GM12878 (cell line): ENCODE measurements around the gene NAV3.

Source experiments
- BMI1 ChIP-seq: fragments of 450-650 bp; IDR thresholded peaks from 2 replicates; pipeline ENCODE4 v1.6.1; 2016; ENCODE audit warnings: mild to moderate bottlenecking, moderate library complexity, borderline replicate concordance
- CTCF ChIP-seq, 3 experiments: IDR thresholded peaks in 2 of 3; conservative IDR thresholded peaks in 1 of 3; 2 replicates each; pipeline ENCODE4 v1.5.1; 2011; ENCODE audit warnings: low read depth in 3 of 3, low read length in 3 of 3, mild to moderate bottlenecking in 3 of 3, control low read depth in 2 of 3, moderate library complexity in 2 of 3, inconsistent platforms in 1 of 3, mixed read lengths in 1 of 3; ENCODE audit not compliant: control insufficient read depth in 2 of 3, insufficient read depth in 1 of 3; ENCODE audit errors: extremely low read depth in 1 of 3
- EP300 ChIP-seq, 2 experiments: fragments of 150-350 bp in 1 of 2; IDR thresholded peaks; 2 replicates each; pipeline ENCODE4 v1.6.1; 2011 to 2012; ENCODE audit warnings: low read depth in 2 of 2, low read length in 2 of 2, borderline replicate concordance in 1 of 2, improper control_type of control experiment in 1 of 2, inconsistent platforms in 1 of 2; ENCODE audit not compliant: control insufficient read depth in 1 of 2
- EZH2 ChIP-seq: IDR thresholded peaks from 2 replicates; pipeline ENCODE4 v1.6.1; 2012; ENCODE audit warnings: low read depth, mild to moderate bottlenecking, control low read depth, inconsistent platforms, low read length, borderline replicate concordance; ENCODE audit not compliant: control insufficient read depth
- IRF3 ChIP-seq: fragments of 450-650 bp; IDR thresholded peaks from 2 replicates; pipeline ENCODE4 v1.6.1; 2014; ENCODE audit warnings: mild to moderate bottlenecking
- MYC ChIP-seq: IDR thresholded peaks from 2 replicates; pipeline ENCODE4 v1.6.1; 2011; ENCODE audit warnings: mild to moderate bottlenecking, low read length, moderate library complexity, inconsistent platforms; ENCODE audit not compliant: insufficient read depth, insufficient replicate concordance, insufficient read length, severe bottlenecking
- NR2C2 ChIP-seq: IDR thresholded peaks from 2 replicates; pipeline ENCODE4 v1.6.1; 2011; ENCODE audit warnings: borderline replicate concordance, low read depth; ENCODE audit not compliant: control insufficient read depth, insufficient read length
- PML ChIP-seq: IDR thresholded peaks from 2 replicates; pipeline ENCODE4 v1.6.1; 2012; ENCODE audit warnings: low read length, inconsistent platforms
- POLR2A ChIP-seq: IDR thresholded peaks from 2 replicates; pipeline ENCODE4 v1.6.1; 2011; ENCODE audit warnings: low read depth, mild to moderate bottlenecking, low read length
- POLR2AphosphoS2 ChIP-seq: IDR thresholded peaks from 2 replicates; pipeline ENCODE4 v1.6.1; 2011; ENCODE audit warnings: low read depth, mild to moderate bottlenecking, low read length, improper control_type of control experiment, moderate library complexity
- RB1 ChIP-seq: fragments of 450-650 bp; formaldehyde crosslinking; IDR thresholded peaks from 2 replicates; pipeline ENCODE4 v1.6.1; 2017; ENCODE audit warnings: mild to moderate bottlenecking, borderline replicate concordance
- REST ChIP-seq: IDR thresholded peaks from 2 replicates; pipeline ENCODE4 v1.6.1; 2012; ENCODE audit warnings: mild to moderate bottlenecking, low read depth, low read length
- RFX5 ChIP-seq: IDR thresholded peaks from 2 replicates; pipeline ENCODE4 v1.6.1; 2011; ENCODE audit warnings: low read depth, low read length, improper control_type of control experiment
- SPI1 ChIP-seq: IDR thresholded peaks from 2 replicates; pipeline ENCODE4 v1.6.1; 2011; ENCODE audit warnings: low read depth, mild to moderate bottlenecking, low read length, moderate library complexity, borderline replicate concordance; ENCODE audit not compliant: insufficient read depth

GRCh38 chr12:77800501-77800900 lies 30.2 kb upstream of the NAV3 start:
- no peak for TF ChIP-seq CTCF (IDR thresholded peaks at IDR 0.05 in 2 of 3, conservative IDR thresholded peaks at IDR 0.05 in 1 of 3; ENCODE audit: control insufficient read depth in 2 of 3, extremely low read depth in 1 of 3, insufficient read depth in 1 of 3, low read depth in 3 of 3, low read length in 3 of 3)
- no peak for TF ChIP-seq MYC
- no peak for TF ChIP-seq PML
- TF ChIP-seq POLR2AphosphoS2 = no peak
- no peak for TF ChIP-seq RB1
- no peak for TF ChIP-seq POLR2A
- TF ChIP-seq SPI1 = no peak
- TF ChIP-seq EP300 (IDR thresholded peaks at IDR 0.05; ENCODE audit: borderline replicate concordance in 1 of 2, control insufficient read depth in 1 of 2, low read depth in 2 of 2, low read length in 2 of 2) = no peak
- no peak for TF ChIP-seq EZH2
- no peak for TF ChIP-seq RFX5
- TF ChIP-seq NR2C2 = no peak
- no peak for TF ChIP-seq IRF3
- no peak for TF ChIP-seq BMI1
- TF ChIP-seq REST = no peak
